GOT3 (cell line): ENCODE data around the gene CRIP2.

Experiments used
- DNase-seq: peaks from one replicate; lab custom pipeline; 2025; ENCODE audit warnings: mixed read lengths; lab: John Stamatoyannopoulos, UW

CRIP2 gene

DNA sequence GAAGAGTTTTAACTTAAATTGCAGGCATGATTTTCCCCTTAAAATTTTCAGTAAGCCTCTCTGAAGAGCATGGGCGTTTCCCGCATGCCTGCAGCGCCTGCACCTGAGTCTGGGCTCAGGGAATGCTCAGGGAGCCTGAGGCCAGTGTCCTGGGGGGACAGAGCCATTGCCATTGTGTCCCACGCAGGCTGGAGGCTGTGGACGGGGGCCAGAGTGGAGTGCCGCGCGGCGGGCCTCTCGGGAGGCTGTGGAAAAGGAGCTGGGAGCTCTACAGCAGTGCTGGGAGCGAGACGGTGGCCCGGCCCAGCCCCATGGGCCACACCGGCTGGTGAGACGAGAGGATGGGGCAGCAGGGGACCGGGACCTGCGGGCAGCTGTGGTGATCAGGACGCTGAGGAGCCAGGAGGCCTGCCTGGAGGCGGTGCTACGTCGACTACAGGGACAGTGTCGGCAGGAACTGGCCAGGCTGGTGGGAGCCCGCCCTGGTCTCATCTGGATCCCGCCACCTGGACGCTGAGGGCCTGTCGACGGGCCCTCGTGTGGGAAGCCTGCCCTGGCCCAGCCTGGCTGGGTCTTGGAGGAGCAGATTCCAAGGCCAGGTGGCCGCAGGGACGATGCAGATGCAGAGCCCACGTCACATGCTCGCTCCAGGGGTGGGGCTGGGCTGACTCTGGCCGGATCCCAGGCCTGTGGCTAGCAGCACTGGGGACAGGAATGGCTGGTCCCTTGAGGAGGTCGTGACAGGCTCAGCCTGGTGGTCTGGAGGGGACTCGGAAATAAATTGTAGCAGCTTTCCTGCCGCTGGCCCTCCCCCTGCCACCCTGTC, 24.0 kb downstream of the CRIP2 start:
- DNase-seq, result no peak

DNA sequence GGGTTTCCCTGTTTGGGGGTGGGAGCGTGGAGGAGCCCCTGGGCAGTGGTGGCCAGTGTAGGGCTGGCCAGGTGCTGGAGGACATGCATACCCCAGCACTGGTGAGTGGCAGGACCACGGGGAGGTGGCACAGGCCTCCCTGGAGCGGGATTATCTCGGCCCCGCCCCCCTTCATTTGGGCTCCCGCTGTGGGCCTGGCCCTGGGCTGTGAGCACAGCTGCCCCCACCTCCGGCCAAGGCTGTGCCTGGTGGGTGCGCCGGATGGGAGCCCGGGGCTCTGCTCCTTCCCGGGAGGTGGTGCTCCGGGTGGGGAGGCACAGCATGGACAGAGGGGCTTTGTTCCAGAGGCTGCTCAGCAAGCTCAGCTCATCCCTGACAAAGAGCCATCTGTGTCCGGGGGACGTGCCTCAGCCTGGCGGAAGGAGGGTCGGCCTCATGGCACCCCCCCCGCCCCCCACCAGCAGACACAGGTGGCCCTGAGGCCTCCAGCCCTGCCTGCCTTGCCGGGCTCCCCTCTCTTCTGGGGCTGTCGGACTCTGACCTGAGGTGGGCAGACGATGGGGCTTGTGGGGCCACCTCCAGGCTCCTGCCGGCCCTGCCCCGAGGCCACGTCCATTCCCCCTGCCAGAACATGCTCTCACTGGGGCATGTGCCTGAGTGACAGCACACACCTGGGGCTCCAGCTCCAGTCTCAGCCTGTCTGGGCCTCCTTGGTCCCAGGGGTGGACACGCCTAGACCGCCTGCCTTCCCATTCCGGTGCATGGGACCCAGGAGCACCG, 24.8 kb downstream of the CRIP2 start:
- no peak for DNase-seq

DNA sequence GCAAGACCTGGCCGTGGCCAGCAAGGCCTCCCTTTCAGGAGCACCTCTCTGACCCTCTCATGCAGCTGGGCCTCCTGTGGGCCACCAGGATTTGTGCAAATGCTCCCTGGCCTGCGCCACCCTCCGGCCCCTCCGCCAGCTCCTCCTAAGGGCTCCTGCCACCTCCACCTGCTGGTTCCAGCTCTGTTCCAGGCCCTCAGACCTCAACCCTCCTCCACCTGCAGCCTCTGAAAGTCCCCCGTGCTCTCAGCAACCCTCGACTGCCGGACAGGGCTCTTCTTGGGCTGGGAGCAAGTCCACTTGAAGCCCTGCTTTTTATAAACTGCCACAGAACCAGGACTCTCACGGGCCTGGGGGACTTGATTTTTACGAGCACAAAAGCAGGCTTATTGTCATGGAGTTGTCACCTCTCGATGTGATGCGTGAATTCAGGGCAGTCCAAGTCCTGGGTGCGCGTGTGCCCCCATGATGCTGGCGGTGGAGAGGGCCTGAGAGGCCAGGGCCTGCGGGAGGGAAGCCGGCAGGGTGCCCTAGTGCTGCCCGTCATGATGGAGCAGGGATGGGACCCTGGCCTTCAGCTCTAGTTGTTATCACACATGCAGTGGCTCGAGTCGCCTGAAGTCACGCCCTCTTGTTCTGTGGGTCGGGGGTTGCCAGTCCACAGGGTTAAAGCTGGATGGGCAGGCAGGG, 25.6 kb downstream of the CRIP2 start:
- DNase-seq, result no peak

DNA sequence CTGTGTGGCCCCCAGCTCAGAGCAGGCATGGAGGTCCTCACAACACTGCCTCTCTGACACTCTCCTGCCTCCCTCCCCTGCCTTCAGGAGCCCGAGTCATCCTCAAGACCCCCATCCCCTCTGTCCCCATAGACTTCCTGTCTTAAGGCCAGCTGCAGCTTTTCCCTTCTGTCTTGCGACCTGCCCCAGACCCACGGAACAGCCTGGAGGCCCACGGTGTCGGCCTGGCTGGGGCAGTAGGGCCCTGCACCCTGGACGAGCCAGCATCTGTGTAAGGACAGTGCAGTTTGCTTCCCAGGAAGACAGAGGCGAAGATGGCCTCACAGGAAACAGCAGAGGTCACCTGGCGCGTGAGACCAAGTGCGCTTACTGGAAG, 26.1 kb downstream of the CRIP2 start:
- no peak for DNase-seq

DNA sequence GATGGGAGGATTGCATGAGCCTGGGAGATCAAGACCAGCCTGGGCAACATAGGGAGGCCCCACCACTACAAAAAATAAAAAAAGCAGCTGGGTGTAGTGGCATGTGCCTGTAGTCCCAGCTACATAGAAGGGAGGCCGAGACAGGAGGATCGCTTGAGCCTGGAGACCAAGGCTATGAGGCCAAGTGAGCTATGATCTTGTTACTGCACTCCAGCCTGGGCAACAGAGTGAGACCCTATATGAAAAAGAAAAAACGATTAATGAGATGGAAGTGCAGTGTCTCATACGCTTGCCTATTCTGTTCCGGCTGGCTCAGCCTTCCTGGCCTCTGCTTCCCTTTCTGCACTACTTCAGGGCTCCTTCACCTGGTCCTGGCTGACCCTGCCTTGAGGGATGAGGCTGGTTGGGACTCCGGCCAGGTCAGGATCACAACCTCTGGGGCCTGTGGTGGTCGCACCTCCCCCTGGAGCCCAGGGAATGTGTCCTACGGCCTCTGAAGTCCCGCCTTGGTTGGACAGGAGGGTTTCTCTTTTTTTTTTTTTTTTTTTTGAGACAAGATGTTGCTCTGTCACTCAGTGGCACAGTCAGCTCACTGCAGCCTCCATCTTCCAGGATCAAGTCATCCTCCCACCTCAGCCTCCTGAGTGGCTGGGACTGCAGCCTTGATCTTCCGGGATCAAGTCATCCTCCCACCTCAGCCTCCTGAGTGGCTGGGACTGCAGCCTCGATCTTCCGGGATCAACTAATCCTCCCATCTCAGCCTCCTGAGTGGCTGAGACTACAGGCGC, 27.1 kb downstream of the CRIP2 start:
- DNase-seq, result no peak

DNA sequence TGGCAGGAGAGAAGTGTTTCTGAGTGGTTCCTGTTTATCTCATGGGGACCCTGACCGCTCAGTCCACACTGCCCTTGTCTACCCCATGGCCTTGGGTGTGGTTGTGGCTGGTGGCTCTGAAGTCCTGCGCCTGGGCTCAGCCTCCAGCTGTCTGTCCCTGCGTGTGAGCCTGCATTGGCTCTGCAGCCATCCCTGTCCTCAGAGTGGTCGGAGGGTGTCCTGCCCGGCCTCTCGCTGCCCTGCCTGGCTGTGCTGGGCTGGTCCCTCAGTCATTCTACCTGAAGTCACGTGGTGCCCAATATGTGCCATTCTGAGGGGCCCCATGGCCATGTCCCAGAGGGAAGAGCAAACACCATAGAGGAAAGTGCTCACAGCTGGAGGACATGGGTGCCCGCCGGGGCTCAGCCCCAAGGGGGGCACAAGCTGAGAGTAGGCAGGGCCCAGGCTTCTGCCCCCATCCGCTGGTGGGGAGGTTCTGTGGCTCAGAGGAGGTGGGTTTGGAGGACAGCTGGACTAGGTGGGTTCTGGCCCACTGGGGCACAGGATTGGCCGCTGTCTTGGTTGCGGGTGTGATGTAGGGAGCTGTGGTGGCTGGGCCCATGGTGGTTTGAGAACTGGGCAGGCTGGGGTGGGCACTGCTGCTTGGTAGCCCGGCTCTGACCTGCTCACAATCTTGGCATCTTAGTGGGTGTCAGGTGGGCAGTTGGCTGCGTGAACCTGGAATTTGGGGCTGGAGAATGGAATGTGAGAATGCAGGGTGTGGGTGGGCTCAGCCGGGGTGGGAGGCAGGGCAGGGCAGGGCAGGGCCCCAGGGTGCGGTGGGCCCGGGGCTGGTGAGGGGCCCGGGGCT, 28.1 kb downstream of the CRIP2 start:
- DNase-seq, result no peak

DNA sequence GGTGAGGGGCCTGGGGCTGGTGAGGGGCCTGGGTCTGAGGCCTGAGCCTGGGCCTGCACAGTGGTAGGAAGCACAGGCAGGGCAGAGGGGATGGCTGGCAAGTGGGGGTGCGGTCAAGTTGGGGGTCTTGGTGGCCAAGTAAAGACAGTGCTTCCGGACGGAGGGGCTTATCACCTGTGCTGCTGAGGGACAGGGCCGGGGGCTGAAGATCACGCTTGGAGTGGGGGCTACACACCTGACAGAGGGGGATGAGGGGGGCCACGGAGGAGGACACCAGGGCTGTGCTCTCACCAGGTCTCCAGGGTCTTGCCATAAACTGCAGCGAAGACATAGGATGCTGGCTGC, 28.6 kb downstream of the CRIP2 start:
- no peak for DNase-seq

DNA sequence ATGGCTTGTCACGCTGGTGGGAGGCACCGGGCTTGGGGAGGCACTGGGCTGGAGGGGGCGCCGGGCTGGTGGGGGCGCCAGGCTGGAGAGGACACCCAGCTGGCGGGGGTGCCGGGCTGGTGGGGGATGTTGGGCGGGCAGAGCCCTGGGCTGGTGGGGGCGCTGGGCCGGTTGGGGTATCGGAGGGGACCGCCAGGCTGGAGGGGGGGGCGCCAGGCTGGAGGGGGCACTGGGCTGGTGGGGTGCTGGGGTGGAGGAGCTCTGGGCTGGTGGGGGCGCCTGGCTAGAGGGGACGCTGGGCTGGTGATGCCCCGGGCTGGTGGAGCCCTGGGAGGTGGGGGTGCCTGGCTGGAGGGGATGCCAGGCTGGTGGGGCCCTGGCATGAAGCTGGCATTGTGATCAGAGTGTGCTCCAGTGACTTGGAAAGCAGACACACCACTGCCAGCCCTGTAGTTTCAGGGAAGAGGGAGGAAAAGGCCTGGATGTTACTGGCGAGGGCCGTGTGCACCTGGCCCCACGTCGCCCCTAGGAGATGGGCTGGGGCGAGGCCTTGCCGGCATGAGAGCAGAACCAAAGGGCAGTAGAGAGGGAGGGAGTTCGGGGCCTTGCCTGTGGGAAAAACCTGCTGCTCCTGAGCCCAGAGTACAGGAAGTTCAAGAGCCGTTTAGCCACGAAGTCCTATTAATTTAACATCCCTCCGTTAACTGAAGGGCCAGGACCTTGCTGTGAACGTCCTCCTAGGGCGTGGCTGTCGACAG, 29.5 kb downstream of the CRIP2 start:
- DNase-seq, result no peak

DNA sequence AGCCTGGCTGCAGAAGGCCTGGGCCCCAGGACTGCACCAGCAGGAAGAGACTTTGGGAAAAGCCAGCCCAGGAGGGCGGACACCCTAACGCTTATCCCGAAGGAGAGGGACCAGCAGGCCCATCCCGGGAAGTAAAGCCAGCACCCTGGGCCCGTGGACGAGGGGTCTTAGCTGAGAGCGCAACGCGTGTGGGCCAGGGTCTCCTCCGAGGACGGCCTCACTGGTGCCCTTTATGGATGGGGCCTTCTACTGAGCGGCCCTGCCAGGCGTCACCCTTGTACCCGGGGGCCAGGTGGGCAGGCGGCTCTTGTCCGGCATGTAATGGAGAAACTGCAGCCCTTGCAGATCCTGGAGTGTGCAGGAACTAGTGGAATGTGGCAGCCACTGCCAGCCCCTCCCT, 30.5 kb downstream of the CRIP2 start:
- DNase-seq, result no peak

DNA sequence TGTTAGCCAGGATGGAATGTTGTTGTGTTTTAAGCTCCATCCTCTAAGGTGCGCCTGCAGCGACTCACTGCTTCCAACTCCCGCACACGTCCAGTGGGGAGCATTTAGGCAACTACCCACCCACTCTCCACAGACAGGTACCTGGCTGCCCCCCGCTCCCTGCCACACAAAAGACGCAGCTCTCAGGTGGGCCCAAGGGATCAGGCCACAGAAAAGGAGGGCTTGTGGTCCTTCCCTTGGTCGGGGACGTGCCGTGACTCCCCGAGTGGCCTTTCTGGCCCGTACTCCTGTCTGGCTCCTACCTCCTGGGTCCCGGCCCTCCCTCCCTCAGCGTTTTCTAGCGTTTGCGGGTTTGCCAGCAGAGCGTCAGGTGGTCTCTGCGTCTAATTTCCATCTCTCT, 32.6 kb downstream of the CRIP2 start:
- no peak for DNase-seq

DNA sequence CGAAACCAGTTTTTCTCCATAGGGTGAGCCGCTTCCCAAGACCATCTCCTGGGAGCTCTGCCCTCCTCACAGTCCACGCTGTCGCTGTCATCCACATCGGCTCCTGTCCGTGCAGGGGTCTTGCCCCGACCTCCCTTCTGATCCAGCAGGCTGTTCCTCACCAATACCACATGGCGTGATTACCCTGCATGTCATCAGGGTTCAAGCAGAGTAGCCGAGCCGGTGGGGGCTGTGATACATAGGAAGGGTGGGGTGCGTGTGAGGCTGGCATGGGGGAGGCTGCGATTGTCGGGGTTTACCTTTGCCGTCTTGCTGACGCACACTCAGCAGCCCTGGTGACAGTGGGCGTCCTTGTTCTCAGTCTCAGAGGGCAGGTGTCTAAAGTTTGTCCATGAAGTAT, 33.4 kb downstream of the CRIP2 start:
- DNase-seq, result no peak

DNA sequence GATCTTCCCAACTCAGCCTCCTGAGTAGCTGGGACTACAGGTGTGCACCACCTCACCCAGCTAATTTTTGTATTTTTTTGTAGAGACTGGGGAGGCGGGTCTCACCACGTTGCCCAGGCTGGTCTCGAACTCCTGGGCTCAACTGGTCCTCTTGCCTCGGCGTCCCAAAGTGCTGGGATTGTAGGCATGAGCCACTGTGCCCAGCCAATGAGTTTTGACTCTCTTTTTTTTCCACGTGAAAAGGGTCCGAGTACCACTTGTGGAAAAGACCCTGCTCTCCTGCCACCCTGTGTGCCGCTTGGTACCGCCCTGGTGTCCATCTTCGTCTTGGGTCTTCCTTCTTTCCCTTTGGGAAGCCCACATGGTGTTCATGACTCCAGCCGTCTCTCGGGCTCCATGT, 34.0 kb downstream of the CRIP2 start:
- DNase-seq, result no peak

DNA sequence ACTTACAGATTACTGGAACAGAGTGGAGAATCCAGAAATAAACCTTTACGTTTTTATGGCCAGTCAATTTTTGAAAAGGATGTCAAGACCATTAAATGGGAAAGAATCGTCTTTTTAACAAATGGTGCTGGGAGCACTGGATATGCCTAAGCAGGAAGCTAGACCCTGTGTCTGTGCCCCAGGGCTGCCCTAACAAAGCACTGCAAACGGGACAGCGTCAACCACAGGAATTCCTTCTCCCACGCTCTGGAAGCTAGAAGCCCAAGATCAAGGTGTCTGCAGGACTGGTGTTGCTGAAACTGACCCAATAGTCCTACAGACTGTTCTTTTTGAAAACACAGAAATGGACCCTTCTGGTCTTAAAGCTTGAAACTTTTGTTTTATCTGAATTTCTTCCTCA, 42.5 kb downstream of the CRIP2 start:
- no peak for DNase-seq

DNA sequence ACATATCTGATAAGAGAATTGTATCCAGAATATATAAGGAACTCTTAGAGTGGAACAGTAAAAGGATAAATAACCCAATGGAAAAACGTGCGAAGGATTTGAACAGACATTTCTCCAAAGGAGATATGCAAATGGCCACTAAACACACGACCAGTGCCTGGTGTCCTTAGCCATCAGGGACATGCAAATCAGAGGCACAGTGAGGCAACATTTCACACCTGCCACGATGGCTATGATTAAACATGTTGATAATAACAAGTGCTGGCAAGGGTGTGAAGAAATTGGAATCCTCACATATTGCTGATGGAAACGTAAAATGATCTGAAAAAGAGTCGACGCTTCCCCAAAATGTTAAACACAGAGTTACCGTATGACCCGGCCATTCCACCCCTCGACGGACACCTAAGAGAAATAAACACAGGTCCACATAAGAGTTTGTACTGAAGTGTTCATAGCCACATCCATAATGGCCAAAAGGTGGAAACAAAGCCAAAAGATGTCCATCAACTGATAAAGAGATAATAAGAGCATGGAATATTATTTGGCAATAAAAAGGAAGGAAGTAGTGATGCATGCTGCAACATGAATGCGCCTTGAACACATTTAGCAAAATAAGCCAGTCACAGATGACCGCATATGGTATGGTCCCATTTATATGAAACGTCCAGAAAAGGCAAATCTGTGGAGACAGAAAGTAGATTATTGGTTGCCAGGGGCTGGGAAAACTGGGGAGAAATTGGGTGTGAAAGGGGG, 45.5 kb downstream of the CRIP2 start:
- no peak for DNase-seq

DNA sequence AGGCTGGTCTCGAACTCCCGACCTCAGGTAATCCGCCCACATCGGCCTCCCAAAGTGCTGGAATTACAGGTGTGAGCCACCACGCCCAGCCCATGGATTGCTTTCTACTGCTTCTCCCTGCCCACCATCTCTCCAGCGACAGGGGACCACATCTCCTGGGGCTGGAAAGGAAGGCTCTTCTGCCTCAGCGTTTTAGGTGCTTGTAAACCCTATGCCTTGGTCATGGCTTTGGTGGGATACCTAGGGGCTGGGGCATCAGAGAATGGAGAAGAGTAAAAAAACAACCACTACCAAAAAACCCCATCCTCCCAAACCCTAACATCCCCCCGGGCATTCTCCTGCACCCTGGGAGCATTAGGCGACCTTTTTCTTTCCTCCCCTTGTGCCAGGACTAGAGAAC, 50.7 kb downstream of the CRIP2 start:
- DNase-seq, result no peak

DNA sequence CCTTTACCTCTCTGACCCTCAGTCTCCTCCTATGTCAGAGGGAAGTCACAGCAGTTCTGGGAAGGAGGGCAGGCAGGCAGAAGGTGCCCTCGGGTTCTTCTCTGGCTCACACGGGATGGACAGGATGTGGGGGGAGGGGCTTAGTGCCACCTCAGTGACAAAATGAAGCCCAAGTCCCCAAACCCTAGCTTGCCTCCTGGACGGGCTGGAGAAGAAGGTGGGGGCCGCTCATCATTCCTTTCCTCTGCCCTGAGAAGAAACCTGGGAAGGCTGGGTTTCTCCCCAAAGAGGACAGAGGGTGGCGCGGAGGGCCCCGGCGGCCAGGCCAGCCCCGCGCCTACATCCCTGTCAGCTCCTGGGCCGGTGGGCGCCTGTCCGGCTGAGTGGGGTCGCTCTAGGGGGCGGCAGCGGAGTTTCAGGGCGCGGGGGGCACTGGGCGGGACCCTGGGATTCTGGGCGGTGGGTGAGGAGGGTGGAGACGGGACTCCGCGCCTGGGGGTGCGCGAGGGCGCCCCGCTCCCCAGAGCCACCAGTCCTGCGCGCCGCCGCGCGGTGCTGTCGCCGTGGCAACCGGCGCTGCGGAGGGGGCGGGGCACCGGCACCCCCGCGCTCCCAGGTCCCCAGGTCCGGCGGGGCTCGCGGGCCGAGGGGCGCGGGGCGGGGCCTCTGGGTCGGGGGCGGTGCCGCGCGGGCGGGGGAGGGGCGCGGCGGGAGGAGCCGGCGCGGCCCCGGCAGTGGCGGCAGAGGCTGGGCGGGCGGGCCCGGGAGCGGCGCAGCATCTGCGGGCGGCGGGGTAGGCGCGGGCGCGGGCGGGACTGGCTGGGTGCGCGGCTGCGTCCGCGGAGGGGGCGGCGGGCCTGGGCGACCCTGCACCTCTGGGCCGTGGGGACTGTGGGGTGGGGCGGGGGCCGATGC, 51.5 kb downstream of the CRIP2 start, which contains the start of gene TMEM121:
TSS of gene TMEM121 (plus strand) at position 723 of the 915 bp plus-strand sequence. CDS start 2,252 bp downstream, outside the sequence.
- DNase-seq, result no peak

DNA sequence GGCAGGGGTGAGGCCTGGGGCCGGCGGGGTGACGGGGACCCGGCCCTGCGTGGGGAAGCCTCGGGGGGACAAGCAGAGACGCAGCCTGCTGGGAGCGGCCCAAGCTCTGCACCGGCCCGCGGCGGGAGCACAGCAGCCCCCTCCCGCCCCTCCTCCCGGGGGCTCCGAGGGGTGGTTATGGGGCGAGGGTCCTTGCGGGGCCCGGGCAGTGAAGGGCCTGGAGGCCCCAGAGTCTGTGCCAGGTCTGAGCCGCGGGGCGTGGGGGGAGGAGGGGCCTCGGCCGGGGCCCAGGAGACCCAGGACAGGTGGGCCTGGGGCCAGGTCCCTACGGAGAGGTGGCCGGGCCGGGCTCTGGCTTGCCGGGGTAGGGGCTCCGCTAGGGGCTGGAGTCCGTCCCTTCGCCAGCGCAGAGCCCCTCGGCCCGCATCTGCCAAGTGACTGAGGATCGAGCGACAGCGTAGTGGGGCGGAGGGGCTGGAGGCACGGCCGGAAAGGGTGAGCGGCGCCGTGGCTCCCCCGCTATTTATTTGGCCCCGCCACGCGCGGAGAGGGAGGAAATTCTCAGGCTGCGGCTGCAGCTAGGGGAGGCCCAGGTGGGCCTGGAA, 52.3 kb downstream of the CRIP2 start:
- DNase-seq, result no peak

DNA sequence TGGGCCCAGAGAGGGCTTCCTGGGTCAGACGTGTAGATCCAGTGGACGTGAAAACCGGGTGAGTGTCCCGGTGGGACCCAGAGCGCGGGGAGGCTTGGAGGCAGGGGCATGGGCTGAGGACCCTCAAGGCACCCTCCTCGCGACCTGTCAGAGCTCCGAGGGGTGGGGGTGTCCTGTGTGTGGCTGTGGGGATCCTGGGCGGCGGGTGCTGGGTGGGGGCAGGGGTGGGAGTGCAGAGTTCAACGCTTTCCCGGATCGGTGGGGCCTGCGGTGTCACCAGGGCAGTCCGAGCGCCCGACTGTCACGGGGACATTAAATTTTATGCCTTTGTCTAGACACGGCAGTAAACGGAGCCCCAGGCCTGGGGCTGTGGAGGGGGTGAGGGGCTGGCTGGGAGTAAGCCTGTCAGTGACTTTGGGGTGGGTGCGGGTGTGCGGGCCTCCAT, 52.8 kb downstream of the CRIP2 start:
- no peak for DNase-seq
